K562 (cell line): ENCODE results near the gene SEMA6C. TPM values are rescaled to one million over a fixed set of nuclear protein-coding genes. Genes with fewer than 3 reads are reported as not detected.

ENCODE experiments used
- BDP1 ChIP-seq: IDR thresholded peaks from 3 replicates; pipeline ENCODE4 v1.6.1; 2011; ENCODE audit not compliant: insufficient read length, insufficient read depth
- BHLHE40 ChIP-seq: IDR thresholded peaks from 2 replicates; pipeline ENCODE4 v1.6.1; 2011; ENCODE audit warnings: low read length, improper control_type of control experiment
- C11orf30 ChIP-seq: fragments of 450-650 bp; IDR thresholded peaks from 2 replicates; pipeline ENCODE4 v1.6.1; 2016; ENCODE audit warnings: low read depth, mild to moderate bottlenecking
- CBX5 ChIP-seq: IDR thresholded peaks from 2 replicates; pipeline ENCODE4 v1.6.1; 2014; ENCODE audit warnings: low read depth, borderline replicate concordance
- EHMT2 ChIP-seq: fragments of 450-650 bp; IDR thresholded peaks from 2 replicates; pipeline ENCODE4 v1.6.1; 2018; ENCODE audit warnings: antibody characterized with exemption
- ELF1 ChIP-seq: fragments of 200-800 bp; sonication (Bioruptor generic); IDR thresholded peaks from 2 replicates; pipeline ENCODE4 v1.6.1; 2016; ENCODE audit warnings: missing genetic modification characterization, missing compliant biosample characterization
- EP400 ChIP-seq: fragments of 450-650 bp; IDR thresholded peaks from 2 replicates; pipeline ENCODE4 v1.6.1; 2017; ENCODE audit warnings: antibody characterized with exemption, mild to moderate bottlenecking, moderate library complexity
- FOS ChIP-seq: IDR thresholded peaks from 3 replicates; pipeline ENCODE4 v1.6.1; 2011; ENCODE audit not compliant: insufficient read length; ENCODE audit errors: extremely low read depth
- FOXM1 ChIP-seq, 2 experiments: fragments of 450-650 bp in 1 of 2; sonication (generic) in 1 of 2; formaldehyde crosslinking in 1 of 2; IDR thresholded peaks; 2 replicates each; pipeline versions ENCODE4 v1.6.1 to v1.9.0; 2017 to 2022; ENCODE audit warnings: low read depth in 2 of 2, mild to moderate bottlenecking in 2 of 2, missing genetic modification reagents in 1 of 2, moderate library complexity in 1 of 2
- HNRNPK ChIP-seq: fragments of 200-400 bp; formaldehyde crosslinking; IDR thresholded peaks from one replicate; pipeline ENCODE4 v1.6.1; 2018; ENCODE audit warnings: mild to moderate bottlenecking, low read depth, low read length; ENCODE audit not compliant: poor library complexity, severe bottlenecking
- LARP7 ChIP-seq: fragments of 450-650 bp; IDR thresholded peaks from 2 replicates; pipeline ENCODE4 v1.6.1; 2016
- MTA2 ChIP-seq: fragments of 450-650 bp; IDR thresholded peaks from 2 replicates; pipeline ENCODE4 v1.6.1; 2016; ENCODE audit warnings: low read depth
- NCOR1 ChIP-seq: fragments of 450-650 bp; IDR thresholded peaks from 2 replicates; pipeline ENCODE4 v1.6.1; 2016; ENCODE audit warnings: mild to moderate bottlenecking, moderate library complexity
- POLR3A ChIP-seq: IDR thresholded peaks from 2 replicates; pipeline ENCODE4 v1.6.1; 2011; ENCODE audit warnings: borderline replicate concordance, mild to moderate bottlenecking, moderate library complexity; ENCODE audit not compliant: insufficient read length, insufficient read depth; ENCODE audit errors: extremely low read depth
- PTBP1 ChIP-seq: fragments of 200-400 bp; formaldehyde crosslinking; IDR thresholded peaks from 2 replicates; pipeline ENCODE4 v1.6.1; 2017; ENCODE audit warnings: low read depth, low read length
- RBFOX2 ChIP-seq: fragments of 200-400 bp; formaldehyde crosslinking; IDR thresholded peaks from 2 replicates; pipeline ENCODE4 v1.6.1; 2017; ENCODE audit warnings: low read depth, mild to moderate bottlenecking, low read length, moderate library complexity
- SMAD2 ChIP-seq: fragments of 150-350 bp; IDR thresholded peaks from 2 replicates; pipeline ENCODE4 v1.6.1; 2014; ENCODE audit warnings: low read depth, mild to moderate bottlenecking, low read length
- SRSF3 ChIP-seq: fragments of 200-400 bp; formaldehyde crosslinking; IDR thresholded peaks from 2 replicates; pipeline ENCODE4 v1.6.1; 2016; ENCODE audit warnings: mild to moderate bottlenecking, low read length, moderate library complexity; ENCODE audit not compliant: insufficient read depth
- SUPT5H ChIP-seq: fragments of 450-650 bp; IDR thresholded peaks from 2 replicates; pipeline ENCODE4 v1.6.1; 2016
- TEAD1 ChIP-seq, 2 experiments: fragments of 450-650 bp in 1 of 2; sonication (generic) in 1 of 2; formaldehyde crosslinking; IDR thresholded peaks; 2 replicates each; pipeline versions ENCODE4 v1.4.0 to v1.8.0; 2020 to 2022; ENCODE audit warnings: mild to moderate bottlenecking in 2 of 2, missing genetic modification reagents in 1 of 2
- TEAD4 ChIP-seq, 2 experiments: sonication (generic) in 1 of 2; formaldehyde crosslinking in 1 of 2; IDR thresholded peaks; 2 replicates each; pipeline versions ENCODE4 v1.6.1 to v1.8.0; 2012 to 2022; ENCODE audit warnings: borderline replicate concordance in 1 of 2, inconsistent platforms in 1 of 2, low read length in 1 of 2, mild to moderate bottlenecking in 1 of 2, missing genetic modification reagents in 1 of 2
- ZBTB7A ChIP-seq: IDR thresholded peaks from 2 replicates; pipeline ENCODE4 v1.6.1; 2011; ENCODE audit warnings: low read depth, mild to moderate bottlenecking, low read length, moderate library complexity, borderline replicate concordance; ENCODE audit not compliant: control insufficient read depth
- ZNF133 ChIP-seq: fragments of 250-450 bp; sonication (Bioruptor Pico); IDR thresholded peaks from 2 replicates; pipeline ENCODE4 v1.4.0; 2020; ENCODE audit warnings: mild to moderate bottlenecking
- ZNF212 ChIP-seq: fragments of 450-650 bp; formaldehyde crosslinking; IDR thresholded peaks from 2 replicates; pipeline ENCODE4 v1.4.0; 2020; ENCODE audit warnings: mild to moderate bottlenecking
- ZNF354B ChIP-seq: fragments of 250-450 bp; sonication (Bioruptor Pico); IDR thresholded peaks from 2 replicates; pipeline ENCODE4 v1.4.0; 2020
- ZNF561 ChIP-seq: fragments of 450-650 bp; formaldehyde crosslinking; conservative IDR thresholded peaks from 2 replicates; pipeline ENCODE4 v1.4.0; 2020; ENCODE audit warnings: mild to moderate bottlenecking, moderate library complexity
- ZNF699 ChIP-seq: fragments of 250-450 bp; sonication (Bioruptor Pico); IDR thresholded peaks from 2 replicates; pipeline ENCODE4 v1.8.0; 2021; ENCODE audit warnings: mild to moderate bottlenecking, moderate library complexity; ENCODE audit not compliant: insufficient replicate concordance
- polyA plus RNA-seq, 8 experiments: library from polyadenylated mRNA; depleted of rRNA in 4 of 8; stranded (reverse) in 5 of 8; unstranded in 3 of 8; fragments of >200 nt; fragmentation: Nextera tagmentation in 2 of 8; fragmentation: Illumina TruSeq in 1 of 8; extraction: Ambion mirVana in 2 of 8; extraction: Trizol in 1 of 8; gene quantifications; 2 replicates each; pipeline versions ENCODE4 v1.2.1 to v1.2.3, GENCODE V29; 2011 to 2014; ENCODE audit warnings: inconsistent platforms in 1 of 8, missing spikeins in 1 of 8
- total RNA-seq, 7 experiments: library from RNA; depleted of rRNA in 6 of 7; stranded (reverse); fragments of >200 nt in 6 of 7; fragmentation: Illumina TruSeq in 2 of 7; extraction: Trizol in 2 of 7; gene quantifications; 2 replicates each; pipeline versions ENCODE4 v1.2.1 to v1.2.3, GENCODE V29; 2011 to 2021; ENCODE audit warnings: low replicate concordance in 1 of 7
- TF ChIP-seq, protein P1 (sequence below), 2 experiments: fragments of 200-800 bp in 1 of 2; sonication (Bioruptor generic) in 1 of 2; sonication (generic) in 1 of 2; formaldehyde crosslinking in 1 of 2; IDR thresholded peaks in 1 of 2; conservative IDR thresholded peaks in 1 of 2; 2 replicates each; pipeline versions ENCODE4 v1.5.0 to v1.6.1; 2016 to 2020; ENCODE audit warnings: missing compliant biosample characterization in 1 of 2, missing genetic modification characterization in 1 of 2, missing genetic modification reagents in 1 of 2

The SEMA6C gene
- total and polyA plus RNA-seq, 9 of the 15 experiments (the other 6 are each of a cell fraction or from before 2014, with no cell fraction given): 0.03 to 4.6 (median 0.95) TPM

DNA sequence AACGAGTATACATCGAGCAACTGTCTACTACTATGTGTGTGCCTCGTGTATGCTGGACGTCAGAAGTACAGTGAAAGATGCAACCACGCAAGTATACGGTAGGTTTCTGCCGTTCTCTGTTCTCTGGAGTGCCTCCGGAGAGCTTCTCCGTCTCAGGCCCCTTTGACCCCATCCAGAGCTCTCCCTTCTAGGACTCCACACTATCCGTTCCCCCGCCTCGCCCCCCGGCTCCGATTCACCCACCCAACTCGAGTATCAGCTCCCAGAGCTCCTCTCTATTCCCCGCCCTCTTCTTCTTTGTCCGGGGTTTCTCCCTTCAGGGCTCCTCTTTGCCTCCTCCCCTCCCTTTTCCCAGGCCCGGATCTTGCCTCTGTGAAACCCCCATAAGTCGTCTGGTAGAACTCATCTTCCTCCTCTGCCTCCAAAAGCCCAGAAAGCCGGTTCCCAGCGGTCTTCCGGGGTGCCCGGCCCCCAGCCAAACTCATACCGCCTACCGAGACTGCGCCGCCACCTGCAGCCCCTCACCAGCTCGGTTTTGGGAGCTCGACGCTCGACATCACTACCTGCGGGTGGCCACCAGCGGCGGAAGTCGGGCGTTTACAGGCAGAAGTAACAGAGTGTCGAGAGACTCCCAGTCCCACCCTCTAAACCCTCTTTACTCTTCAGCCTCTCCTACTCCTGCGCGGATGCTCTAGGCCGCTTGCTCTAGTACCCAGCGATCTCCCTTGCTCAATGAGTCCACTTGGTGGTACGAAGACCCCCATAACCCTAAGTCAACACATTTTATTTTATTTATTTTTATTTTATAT, 43.4 kb upstream of the SEMA6C start, which contains the start of gene VPS72 (continued):
- TF ChIP-seq FOXM1 (IDR thresholded peaks at IDR 0.05; ENCODE audit: low read depth) (peak; percentile 84), FOXM1 (CRISPR knock-in tag; IDR thresholded peaks at IDR 0.05; ENCODE audit: low read depth) (no peak), POLR3A (no peak), SUPT5H (peak; percentile 91), PTBP1 (no peak), ZNF699 (CRISPR knock-in tag) (no peak), BHLHE40 (peak; percentile 62), ZNF133 (CRISPR knock-in tag) (no peak), CBX5 (no peak), NCOR1 (peak; percentile 36; the same call in 1 of the 2 replicates), FOS (no peak), ZNF561 (CRISPR knock-in tag) (no peak), SRSF3 (no peak), C11orf30 (peak; percentile 79), TEAD4 (IDR thresholded peaks at IDR 0.05; ENCODE audit: low read length) (no peak), TEAD4 (CRISPR knock-in tag; IDR thresholded peaks at IDR 0.05; ENCODE audit: borderline replicate concordance) (no peak), MTA2 (no peak), LARP7 (no peak), EHMT2 (no peak), EP400 (peak; percentile 92), ELF1 (peak; percentile 95), ZNF212 (CRISPR knock-in tag) (no peak), HNRNPK (no peak), BDP1 (no peak), RBFOX2 (peak; percentile 89), ZBTB7A (peak; percentile 97), TEAD1 (CRISPR knock-in tag; IDR thresholded peaks at IDR 0.05) (0 out of 4 replicates have a peak, but pooled peaks of 1 of the 2 experiments have one; percentile 64), SMAD2 (no peak), ZNF354B (no peak)
- TF ChIP-seq, protein P1, sequence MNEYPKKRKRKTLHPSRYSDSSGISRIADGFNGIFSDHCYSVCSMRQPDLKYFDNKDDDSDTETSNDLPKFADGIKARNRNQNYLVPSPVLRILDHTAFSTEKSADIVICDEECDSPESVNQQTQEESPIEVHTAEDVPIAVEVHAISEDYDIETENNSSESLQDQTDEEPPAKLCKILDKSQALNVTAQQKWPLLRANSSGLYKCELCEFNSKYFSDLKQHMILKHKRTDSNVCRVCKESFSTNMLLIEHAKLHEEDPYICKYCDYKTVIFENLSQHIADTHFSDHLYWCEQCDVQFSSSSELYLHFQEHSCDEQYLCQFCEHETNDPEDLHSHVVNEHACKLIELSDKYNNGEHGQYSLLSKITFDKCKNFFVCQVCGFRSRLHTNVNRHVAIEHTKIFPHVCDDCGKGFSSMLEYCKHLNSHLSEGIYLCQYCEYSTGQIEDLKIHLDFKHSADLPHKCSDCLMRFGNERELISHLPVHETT (CRISPR knock-in tag; conservative IDR thresholded peaks at IDR 0.05 in 1 of 2, IDR thresholded peaks at IDR 0.05 in 1 of 2): peak in 1 of 2 experiments; percentile 79; a peak in 1 of 4 replicates
